Activated CD8-positive, alpha-beta memory T cell treated with anti-CD3 and anti-CD28 coated beads, Interleukin-2, amount 50 U/mL, for 1 hour (primary cell): ENCODE measurements around the gene NCOA1.
"Not testable (repeated sequence)": the region's sequence is repeated elsewhere in the genome, so short reads cannot be mapped to it uniquely, and the experiment has no call there.

ENCODE experiments used
- DNase-seq: peaks from one replicate; pipeline ENCODE4 v3.0.0-alpha.2; 2020; ENCODE audit errors: extremely low read depth

NCOA1 gene

GRCh38 chr2:24539258-24539657 lies 48.2 kb downstream of the NCOA1 start:
- DNase-seq: no peak

GRCh38 chr2:24540011-24540477 lies 49.0 kb downstream of the NCOA1 start:
- DNase-seq: no peak

DNA sequence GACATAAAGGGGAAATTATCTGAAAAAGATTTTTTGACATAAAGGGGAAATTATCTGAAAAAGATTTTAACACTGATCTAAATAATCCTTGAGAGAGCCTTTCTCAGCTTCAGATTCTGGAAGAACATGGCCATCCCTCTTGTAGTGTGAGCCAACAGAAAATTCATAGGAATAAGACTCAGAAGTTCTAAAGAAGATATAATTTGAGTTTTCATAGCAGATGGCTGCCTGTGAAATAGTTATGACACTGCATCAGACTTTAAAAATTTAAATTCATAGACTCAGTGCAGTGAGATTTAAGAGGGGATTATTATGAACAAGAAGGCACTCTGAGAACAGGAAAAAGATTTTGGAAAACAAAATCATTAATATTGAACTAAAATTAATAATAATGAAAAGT lies 50.6 kb downstream of the NCOA1 start:
- DNase-seq: no peak

GRCh38 chr2:24542269-24542872 lies 51.3 kb downstream of the NCOA1 start:
- DNase-seq: no peak

DNA sequence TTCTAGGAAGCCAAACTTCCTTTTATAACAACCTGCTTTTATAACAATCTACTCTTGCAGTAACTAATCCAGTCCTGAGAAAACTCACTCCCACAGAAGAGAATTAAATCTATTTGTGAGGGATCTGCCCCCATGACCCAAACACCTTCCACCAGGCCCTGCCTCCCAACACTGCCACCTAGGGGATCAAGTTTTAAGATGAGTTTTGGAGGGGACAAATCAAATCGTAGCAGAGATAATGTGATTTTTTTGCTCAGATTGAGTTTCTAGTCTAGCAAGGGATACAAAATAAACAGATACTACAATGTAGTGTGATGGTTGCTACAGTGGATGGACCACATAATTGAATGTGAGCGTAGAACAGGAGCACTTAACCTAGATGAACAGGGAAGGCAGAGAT lies 52.2 kb downstream of the NCOA1 start:
- DNase-seq: no peak

DNA sequence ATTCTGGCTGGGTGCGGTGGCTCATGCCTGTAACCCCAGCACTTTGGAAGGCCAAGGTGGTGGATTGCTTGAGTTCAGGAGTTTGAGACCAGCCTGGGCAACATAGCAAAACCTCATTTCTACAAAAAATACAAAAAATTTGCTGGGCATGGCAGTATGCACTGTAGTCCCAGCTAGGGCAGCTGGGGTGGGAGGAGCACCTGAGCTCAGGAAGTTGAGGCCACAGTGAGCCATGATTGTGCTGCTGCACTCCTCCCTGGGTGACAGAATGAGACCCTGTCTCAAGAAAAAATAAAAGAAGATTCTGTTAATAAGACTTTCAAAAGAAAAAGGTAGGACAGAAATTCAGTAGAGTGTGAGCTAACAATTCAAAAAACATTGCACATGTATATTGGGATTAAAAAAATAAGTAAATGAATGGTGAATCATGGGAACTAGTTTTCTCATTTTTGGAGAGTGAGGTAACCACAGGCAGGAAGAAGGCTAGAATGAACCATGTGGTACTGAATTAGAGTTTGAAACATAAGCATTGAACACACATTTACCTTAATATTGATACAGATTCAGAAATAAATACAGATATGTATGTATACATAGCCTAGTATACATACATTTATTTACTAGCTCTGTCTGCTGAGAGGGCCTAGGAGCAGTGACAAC lies 53.5 kb downstream of the NCOA1 start:
- no peak for DNase-seq

DNA sequence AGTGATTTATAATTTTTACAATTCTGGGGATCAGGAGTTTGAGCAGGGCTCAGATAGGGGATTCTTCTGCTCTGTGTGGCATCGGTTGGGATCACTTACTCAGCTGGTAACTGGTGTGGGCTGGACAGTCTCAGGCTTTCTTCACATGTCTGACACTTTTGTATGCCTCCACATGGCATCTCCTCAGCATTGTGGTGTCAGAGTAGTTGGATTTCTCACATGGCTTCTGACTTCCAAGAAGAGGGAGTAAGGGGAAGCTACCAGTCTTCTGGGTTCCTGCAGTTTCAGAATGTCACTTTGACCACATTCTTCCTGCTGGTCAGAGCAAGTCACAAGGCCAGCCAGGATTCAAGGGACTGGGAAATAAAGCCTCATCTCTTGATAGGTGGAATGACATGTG lies 55.6 kb downstream of the NCOA1 start:
- no peak for DNase-seq

- DNase-seq: no peak
These were observed 57.0 kb downstream of the NCOA1 start for GRCh38 chr2:24548058-24548457.

DNA sequence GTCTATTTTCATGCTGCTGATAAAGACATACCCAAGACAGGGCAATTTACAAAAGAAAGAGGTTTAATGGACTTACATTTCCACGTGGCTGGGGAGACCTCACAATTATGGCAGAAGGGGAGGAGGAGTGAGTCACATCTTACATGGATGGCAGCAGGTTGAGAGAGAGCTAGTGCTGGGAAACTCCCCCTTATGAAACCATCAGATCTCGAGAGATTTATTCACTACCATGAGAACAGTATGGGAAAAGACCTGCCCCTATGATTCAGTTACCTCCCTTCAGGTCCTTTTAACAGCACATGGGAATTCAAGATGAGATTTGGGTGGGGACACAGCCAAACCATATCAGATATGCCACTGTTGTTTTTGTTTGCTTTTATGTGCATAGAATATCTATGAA lies 59.2 kb downstream of the NCOA1 start:
- DNase-seq: not testable (repeated sequence)

DNA sequence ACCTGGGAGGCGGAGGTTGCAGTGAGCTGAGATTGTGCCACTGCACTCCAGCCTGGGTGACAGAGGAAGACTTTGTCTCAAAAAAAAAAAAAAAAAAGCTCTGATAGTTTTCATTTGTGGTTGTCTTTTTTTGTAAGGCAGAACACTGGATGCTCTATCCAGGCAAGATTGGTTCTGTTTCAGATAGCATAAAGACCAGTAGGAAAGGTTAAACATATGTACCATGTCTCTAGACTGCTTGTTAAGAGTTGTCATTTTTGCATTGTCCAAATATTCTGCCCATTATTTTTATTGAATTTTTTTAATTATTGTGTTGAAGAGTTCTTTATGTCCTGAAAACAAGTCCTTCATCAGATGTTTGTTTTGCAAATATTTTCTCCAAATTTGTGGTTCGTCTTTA lies 60.0 kb downstream of the NCOA1 start:
- DNase-seq: no peak

DNA sequence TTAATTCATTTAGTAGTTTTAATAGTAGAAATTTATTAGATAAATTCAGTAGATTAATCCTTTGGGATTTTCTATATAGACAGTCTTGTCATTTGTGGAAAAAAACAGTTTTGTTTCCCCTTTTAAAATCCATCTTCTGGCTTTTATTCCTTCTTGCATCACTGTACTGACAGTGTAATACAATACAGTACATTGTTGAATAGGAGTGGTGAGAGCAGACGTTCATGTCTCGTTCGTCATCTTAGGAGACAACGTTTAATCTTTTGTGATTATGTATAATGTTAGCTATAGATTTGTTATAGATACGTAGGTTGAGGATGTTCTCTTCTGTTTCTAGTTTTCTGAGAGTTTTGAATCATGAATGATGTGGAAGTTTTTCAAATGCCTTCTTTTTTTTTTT lies 61.8 kb downstream of the NCOA1 start:
- DNase-seq: no peak

- DNase-seq: no peak
These were observed 67.9 kb downstream of the NCOA1 start for GRCh38 chr2:24558781-24559472.

- DNase-seq: no peak
These were observed 68.5 kb downstream of the NCOA1 start for GRCh38 chr2:24559473-24560113.

DNA sequence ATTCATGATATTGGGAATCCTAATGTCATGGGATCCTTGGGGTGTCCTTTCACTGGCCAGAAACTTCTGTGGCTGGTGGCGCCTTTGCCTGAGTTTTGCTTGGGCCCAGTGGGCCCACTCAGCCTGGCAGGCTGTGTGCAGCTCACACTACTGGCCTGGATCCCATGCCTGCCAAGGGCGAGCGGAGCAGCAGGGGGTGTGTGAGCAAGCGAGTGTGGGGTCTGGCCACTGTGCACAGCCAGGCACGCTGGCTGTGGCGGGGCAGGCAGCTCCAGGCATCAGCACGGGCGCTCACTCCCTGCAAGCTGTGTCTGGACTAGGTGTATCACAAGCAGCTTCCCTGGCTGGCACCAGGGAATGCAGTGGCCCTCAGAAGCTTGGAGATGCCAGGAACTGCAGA lies 74.5 kb downstream of the NCOA1 start:
- no peak for DNase-seq

GRCh38 chr2:24566209-24566608 lies 75.2 kb downstream of the NCOA1 start:
- DNase-seq: no peak

DNA sequence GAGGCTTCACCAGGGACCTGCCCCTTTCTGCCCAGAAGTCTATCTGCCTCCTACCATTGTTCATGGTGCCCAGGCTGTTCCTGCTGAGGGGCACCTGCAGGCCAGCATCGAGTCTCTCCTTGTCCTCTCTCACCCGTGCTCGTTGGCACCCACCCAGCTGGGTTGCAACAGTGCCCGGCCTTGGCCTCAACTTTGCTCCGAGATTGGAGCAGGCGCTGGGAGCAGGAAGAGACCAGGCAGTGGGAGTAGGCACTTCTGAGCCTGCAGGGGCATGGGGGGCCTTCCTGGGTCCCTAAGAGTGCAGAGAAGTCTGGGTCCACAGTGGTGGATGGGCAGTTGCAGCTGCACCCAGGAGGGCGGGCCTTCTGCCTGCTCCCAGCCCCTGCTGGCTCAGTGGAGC lies 75.6 kb downstream of the NCOA1 start:
- no peak for DNase-seq

DNA sequence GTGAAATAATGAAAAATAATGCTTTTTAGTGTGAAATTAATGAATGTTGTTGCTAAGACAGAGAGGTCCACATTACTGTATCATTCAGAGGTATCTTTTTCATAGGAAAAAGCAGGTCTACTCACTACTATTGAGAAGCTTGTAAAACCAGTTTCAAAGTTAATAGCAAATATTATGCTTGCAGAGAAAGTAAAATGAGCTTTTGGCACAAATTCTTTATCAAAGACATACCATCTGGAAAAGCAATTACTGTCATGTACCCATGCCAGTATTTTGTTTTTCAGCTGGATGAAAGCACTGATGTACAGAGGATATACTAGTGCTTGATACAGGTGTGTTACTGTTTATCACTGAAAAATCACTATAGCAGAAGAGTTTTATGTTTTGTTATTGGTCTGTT lies 77.5 kb downstream of the NCOA1 start:
- no peak for DNase-seq

- DNase-seq: not testable (repeated sequence)
These were observed 78.5 kb downstream of the NCOA1 start for GRCh38 chr2:24569565-24569964.

DNA sequence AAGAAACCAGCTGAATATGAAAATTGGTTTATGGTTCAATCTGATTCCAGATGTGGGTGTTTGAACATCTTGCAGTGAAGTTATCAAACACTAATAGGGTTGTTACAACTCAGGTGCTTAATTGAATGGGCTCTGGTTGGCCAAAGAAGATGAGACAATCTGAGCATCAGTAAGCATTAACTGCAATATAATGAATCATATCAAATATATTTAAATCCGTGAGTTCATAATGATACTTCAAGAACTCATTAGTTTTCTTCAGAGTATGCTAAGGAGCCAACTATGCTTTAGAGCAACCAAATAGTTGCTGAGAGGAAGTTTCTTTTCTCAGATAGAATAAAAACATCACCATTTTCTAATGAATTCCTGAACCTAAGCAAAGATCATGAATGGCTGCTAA lies 79.2 kb downstream of the NCOA1 start:
- DNase-seq: no peak

GRCh38 chr2:24571828-24572442 lies 80.9 kb downstream of the NCOA1 start:
- DNase-seq: no peak

GRCh38 chr2:24576146-24576545 lies 85.1 kb downstream of the NCOA1 start:
- DNase-seq: no peak

- DNase-seq: no peak
These were observed 85.6 kb downstream of the NCOA1 start for GRCh38 chr2:24576617-24577016.
